BJ (cell line): ENCODE results near the gene ZNF207. TPM values are rescaled to one million over a fixed set of nuclear protein-coding genes. Genes with fewer than 3 reads are reported as not detected.

Experiments
- CTCF ChIA-PET: fragments of 350-600 bp; formaldehyde crosslinking; extraction: SDS; loops from one replicate; lab custom pipeline; 2021; ENCODE audit warnings: antibody characterized with exemption, inconsistent platforms; lab: Yijun Ruan, JAX
- POLR2A ChIA-PET: fragments of 300-600 bp; sonication (Branson Sonifier 250); formaldehyde crosslinking; extraction: SDS; loops from one replicate; lab custom pipeline; 2021; ENCODE audit warnings: antibody characterized with exemption; lab: Charles Lee
- DNase-seq: peaks from one replicate; pipeline ENCODE4 v3.0.0-alpha.2; 2011; ENCODE audit warnings: low read depth
- H3K27me3 ChIP-seq: 2 replicates; pipeline ENCODE4 v1.6.0; 2011; ENCODE audit warnings: low read length; ENCODE audit not compliant: control insufficient read depth, insufficient read depth
- H3K36me3 ChIP-seq: 2 replicates; pipeline ENCODE4 v1.5.1; 2011; ENCODE audit warnings: low read length; ENCODE audit not compliant: control insufficient read depth, insufficient read depth
- H3K4me3 ChIP-seq: 2 replicates; pipeline ENCODE4 v1.5.1; 2011; ENCODE audit warnings: low read depth, mild to moderate bottlenecking, control low read depth, low read length
- CTCF ChIP-seq: IDR thresholded peaks from 2 replicates; pipeline ENCODE4 v1.5.1; 2011; ENCODE audit warnings: low read depth, mild to moderate bottlenecking, control low read depth, inconsistent platforms, low read length, moderate library complexity; ENCODE audit not compliant: insufficient read depth
- polyA plus RNA-seq: library from polyadenylated mRNA; depleted of rRNA; stranded (reverse); fragments of >200 nt; gene quantifications from 2 replicates; pipeline ENCODE4 v1.2.3, GENCODE V29; 2011

ZNF207 gene
- polyA plus RNA-seq, 1 experiment: 179 TPM

- Histone ChIP-seq H3K27me3 (no peaks in the 10 kb centered on the region), H3K4me3 (no peak overlapping the region), H3K36me3 (no peaks in the 10 kb centered on the region; the same call in 1 of the 2 replicates)
- ChIA-PET POLR2A (interaction anchor here (1.2 kb wide), 1 partner anchor 16 kb away, joined by 18 read pairs; no protein-coding TSS in a partner anchor), CTCF (interaction anchor here (1.5 to 1.8 kb wide), 2 partner anchors 15 to 109 kb away, joined by 4 to 6 read pairs; partner anchors contain the start of gene PSMD11)
- no peak for TF ChIP-seq CTCF
- DNase-seq: no peak
These were observed 14.9 kb upstream of the ZNF207 start for GRCh38 chr17:32335046-32335445.

- TF ChIP-seq CTCF: no peak
- Histone ChIP-seq H3K27me3 (no peaks in the 10 kb centered on the region), H3K4me3 (no peak overlapping the region), H3K36me3 (no peaks in the 10 kb centered on the region; the same call in 1 of the 2 replicates)
- POLR2A ChIA-PET: interaction anchor here (0.6 to 1.2 kb wide), 2 partner anchors 15 to 125 kb away, joined by 3 to 18 read pairs; no protein-coding TSS in a partner anchor
- peak; percentile 71 for DNase-seq
- CTCF ChIA-PET: interaction anchor here (1.5 to 1.8 kb wide), 2 partner anchors 16 to 108 kb away, joined by 4 to 6 read pairs; partner anchors contain the start of gene PSMD11
These were observed 14.3 kb upstream of the ZNF207 start for GRCh38 chr17:32335687-32336086.

GRCh38 chr17:32341141-32341856, 8.7 kb upstream of the ZNF207 start:
- ChIA-PET CTCF (interaction anchor here (1.0 kb wide), 1 partner anchor 11 kb away, joined by 3 read pairs; no protein-coding TSS in a partner anchor), POLR2A (no interaction called here)
- H3K4me3 ChIP-seq: peak overlapping the region; percentile 44
- H3K27me3 ChIP-seq: no peaks in the 10 kb centered on the region
- H3K36me3 ChIP-seq: no peaks in the 10 kb centered on the region; the same call in 1 of the 2 replicates
- TF ChIP-seq CTCF: peak; percentile 26; the same call in 1 of the 2 replicates
- DNase-seq: no peak

GRCh38 chr17:32341857-32342602, 7.9 kb upstream of the ZNF207 start, which contains the start of gene C17orf75:
TSS of gene C17orf75 (minus strand) at chr17:32342173. CDS start at chr17:32342139, 34 bp downstream.
- Histone ChIP-seq H3K36me3 (no peaks in the 10 kb centered on the region; the same call in 1 of the 2 replicates), H3K4me3 (peak within 1 kb of the TSS; percentile 44), H3K27me3 (no peaks in the 10 kb centered on the region)
- ChIA-PET CTCF (interaction anchor here (1.0 kb wide), 1 partner anchor 12 kb away, joined by 3 read pairs; no protein-coding TSS in a partner anchor), POLR2A (no interaction called here)
- TF ChIP-seq CTCF: no peak
- DNase-seq: no peak
